GM21786 (cell line): ENCODE measurements around the gene C6orf15.

ENCODE experiments used
- ATAC-seq: cut with Tn5 transposase; IDR thresholded peaks from one replicate; pipeline ENCODE4 v1.9.1; 2021; ENCODE audit not compliant: unreplicated experiment

Gene C6orf15

GRCh38 chr6:31131595-31131994, 19.2 kb upstream of the C6orf15 start:
- ATAC-seq: no peak

- no peak for ATAC-seq
These were observed 18.4 kb upstream of the C6orf15 start for GRCh38 chr6:31130751-31131150.

GRCh38 chr6:31129130-31129529, 16.8 kb upstream of the C6orf15 start:
- no peak for ATAC-seq

- ATAC-seq: no peak
These were observed 15.8 kb upstream of the C6orf15 start for GRCh38 chr6:31128093-31128676.

- no peak for ATAC-seq
These were observed 14.2 kb upstream of the C6orf15 start for GRCh38 chr6:31126396-31127175.

- ATAC-seq: no peak
These were observed 13.4 kb upstream of the C6orf15 start for GRCh38 chr6:31125586-31126363.

- ATAC-seq: no peak
These were observed 12.8 kb upstream of the C6orf15 start for GRCh38 chr6:31125162-31125561.

- ATAC-seq: no peak
These were observed 10.7 kb upstream of the C6orf15 start for GRCh38 chr6:31122791-31123706.

- no peak for ATAC-seq
These were observed 8.9 kb upstream of the C6orf15 start for GRCh38 chr6:31121131-31121790.

- no peak for ATAC-seq
These were observed 8.0 kb upstream of the C6orf15 start, which contains the start of gene CDSN for GRCh38 chr6:31120151-31120915. CDSN (minus strand) TSS chr6:31120446; CDS start chr6:31120419, 27 bp downstream.

GRCh38 chr6:31118178-31118577, 5.8 kb upstream of the C6orf15 start:
- no peak for ATAC-seq

GRCh38 chr6:31116661-31117385, 4.4 kb upstream of the C6orf15 start:
- no peak for ATAC-seq

- no peak for ATAC-seq
These were observed 3.7 kb upstream of the C6orf15 start for GRCh38 chr6:31115941-31116560.

- no peak for ATAC-seq
These were observed 2.8 kb upstream of the C6orf15 start for GRCh38 chr6:31114970-31115849.

- no peak for ATAC-seq
These were observed 2.1 kb upstream of the C6orf15 start, which contains the start of gene PSORS1C1 for GRCh38 chr6:31114541-31114878. PSORS1C1 (plus strand) TSS chr6:31114800; CDS start chr6:31129633, 14,833 bp downstream.

- ATAC-seq: no peak
These were observed 1.6 kb upstream of the C6orf15 start for GRCh38 chr6:31113861-31114540.

GRCh38 chr6:31111712-31112111, 663 bp downstream of the C6orf15 start:
- no peak for ATAC-seq
